ENCODE measurements around the gene MND1.

MND1 gene

GRCh38 chr4:153420361-153420760, 75.9 kb downstream of the MND1 start:
- Histone ChIP-seq H3K27me3 (ENCODE audit: insufficient read depth, insufficient read length) (no peaks in the 10 kb centered on the region), H3K9me3 (ENCODE audit: insufficient read depth, low read length) (no peaks in the 10 kb centered on the region), H3K4me1 (ENCODE audit: insufficient read depth, insufficient read length) (no peaks in the 10 kb centered on the region), H3K4me3 (ENCODE audit: insufficient read length, low read depth) (no peak overlapping the region), H3K36me3 (ENCODE audit: insufficient read depth, insufficient read length, low read length) (peaks cover 4% of the 10 kb centered on the region), H3K9ac (ENCODE audit: insufficient read length, low read depth) (no peak overlapping the region)
- TF ChIP-seq YY1 (IDR thresholded peaks at IDR 0.05; ENCODE audit: insufficient read depth, insufficient read length) (no peak), SUZ12 (IDR thresholded peaks at IDR 0.05; ENCODE audit: extremely low read depth, insufficient read depth, insufficient read length) (no peak), ZNF274 (IDR thresholded peaks at IDR 0.05; ENCODE audit: low read depth, low read length) (no peak)
- DNase-seq (ENCODE audit: low read depth, low spot score): no peak

GRCh38 chr4:153421941-153422340, 77.5 kb downstream of the MND1 start:
- no peak overlapping the region for H3K4me3 ChIP-seq (ENCODE audit: insufficient read length, low read depth)
- no peak overlapping the region for H3K9ac ChIP-seq (ENCODE audit: insufficient read length, low read depth)
- no peaks in the 10 kb centered on the region for H3K9me3 ChIP-seq (ENCODE audit: insufficient read depth, low read length)
- H3K36me3 ChIP-seq (ENCODE audit: insufficient read depth, insufficient read length, low read length): no peaks in the 10 kb centered on the region
- no peak for DNase-seq (ENCODE audit: low read depth, low spot score)
- no peaks in the 10 kb centered on the region for H3K27me3 ChIP-seq (ENCODE audit: insufficient read depth, insufficient read length)
- H3K4me1 ChIP-seq (ENCODE audit: insufficient read depth, insufficient read length): no peaks in the 10 kb centered on the region
- no peak for TF ChIP-seq ZNF274 (IDR thresholded peaks at IDR 0.05; ENCODE audit: low read depth, low read length)
- no peak for TF ChIP-seq SUZ12 (IDR thresholded peaks at IDR 0.05; ENCODE audit: extremely low read depth, insufficient read depth, insufficient read length)
- TF ChIP-seq YY1 (IDR thresholded peaks at IDR 0.05; ENCODE audit: insufficient read depth, insufficient read length): no peak

- Histone ChIP-seq H3K4me1 (ENCODE audit: insufficient read depth, insufficient read length) (no peaks in the 10 kb centered on the region), H3K9me3 (ENCODE audit: insufficient read depth, low read length) (no peaks in the 10 kb centered on the region), H3K36me3 (ENCODE audit: insufficient read depth, insufficient read length, low read length) (no peaks in the 10 kb centered on the region), H3K4me3 (ENCODE audit: insufficient read length, low read depth) (no peak overlapping the region), H3K9ac (ENCODE audit: insufficient read length, low read depth) (no peak overlapping the region), H3K27me3 (ENCODE audit: insufficient read depth, insufficient read length) (no peaks in the 10 kb centered on the region)
- no peak for DNase-seq (ENCODE audit: low read depth, low spot score)
- no peak for TF ChIP-seq YY1 (IDR thresholded peaks at IDR 0.05; ENCODE audit: insufficient read depth, insufficient read length)
- TF ChIP-seq SUZ12 (IDR thresholded peaks at IDR 0.05; ENCODE audit: extremely low read depth, insufficient read depth, insufficient read length): no peak
- TF ChIP-seq ZNF274 (IDR thresholded peaks at IDR 0.05; ENCODE audit: low read depth, low read length): no peak
Observed at GRCh38 chr4:153426207-153426885, 81.9 kb downstream of the MND1 start.

GRCh38 chr4:153427363-153428071, 83.0 kb downstream of the MND1 start:
- no peaks in the 10 kb centered on the region for H3K9me3 ChIP-seq (ENCODE audit: insufficient read depth, low read length)
- no peaks in the 10 kb centered on the region for H3K36me3 ChIP-seq (ENCODE audit: insufficient read depth, insufficient read length, low read length)
- H3K27me3 ChIP-seq (ENCODE audit: insufficient read depth, insufficient read length): no peaks in the 10 kb centered on the region
- H3K4me1 ChIP-seq (ENCODE audit: insufficient read depth, insufficient read length): no peaks in the 10 kb centered on the region
- no peak overlapping the region for H3K4me3 ChIP-seq (ENCODE audit: insufficient read length, low read depth)
- no peak overlapping the region for H3K9ac ChIP-seq (ENCODE audit: insufficient read length, low read depth)
- DNase-seq (ENCODE audit: low read depth, low spot score): no peak
- TF ChIP-seq ZNF274 (IDR thresholded peaks at IDR 0.05; ENCODE audit: low read depth, low read length) (no peak), SUZ12 (IDR thresholded peaks at IDR 0.05; ENCODE audit: extremely low read depth, insufficient read depth, insufficient read length) (no peak), YY1 (IDR thresholded peaks at IDR 0.05; ENCODE audit: insufficient read depth, insufficient read length) (no peak)

DNA sequence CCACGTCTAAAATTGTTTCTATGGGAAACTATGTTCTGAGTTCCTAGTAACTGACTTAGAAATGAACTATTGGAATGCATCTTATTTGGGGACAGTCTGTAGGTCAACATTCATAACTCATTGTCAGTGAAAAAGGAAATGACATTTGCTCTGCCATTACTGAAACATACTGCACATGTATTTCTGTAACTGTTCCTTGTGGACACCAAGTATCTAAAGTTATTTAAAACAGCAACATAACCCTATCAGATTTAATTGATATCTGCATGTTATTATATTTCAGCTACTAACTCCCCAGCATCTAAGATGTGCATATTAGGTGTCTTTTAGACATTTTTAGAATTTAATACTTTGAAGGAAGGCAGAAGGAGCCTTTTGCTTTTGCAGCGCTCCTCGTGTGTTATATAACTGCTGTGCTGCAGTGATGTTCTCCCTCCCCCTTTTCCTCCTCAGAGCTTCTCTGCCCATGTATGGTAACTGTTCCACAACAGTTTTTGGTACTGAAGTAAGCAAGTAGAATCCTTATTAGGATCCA, 84.5 kb downstream of the MND1 start:
- DNase-seq (ENCODE audit: low read depth, low spot score): no peak
- H3K4me3 ChIP-seq (ENCODE audit: insufficient read length, low read depth): no peak overlapping the region
- H3K9me3 ChIP-seq (ENCODE audit: insufficient read depth, low read length): no peaks in the 10 kb centered on the region
- no peaks in the 10 kb centered on the region for H3K27me3 ChIP-seq (ENCODE audit: insufficient read depth, insufficient read length)
- TF ChIP-seq YY1 (IDR thresholded peaks at IDR 0.05; ENCODE audit: insufficient read depth, insufficient read length) (no peak), SUZ12 (IDR thresholded peaks at IDR 0.05; ENCODE audit: extremely low read depth, insufficient read depth, insufficient read length) (no peak), ZNF274 (IDR thresholded peaks at IDR 0.05; ENCODE audit: low read depth, low read length) (no peak)
- H3K4me1 ChIP-seq (ENCODE audit: insufficient read depth, insufficient read length): no peaks in the 10 kb centered on the region
- no peak overlapping the region for H3K9ac ChIP-seq (ENCODE audit: insufficient read length, low read depth)
- no peaks in the 10 kb centered on the region for H3K36me3 ChIP-seq (ENCODE audit: insufficient read depth, insufficient read length, low read length)

- no peak overlapping the region for H3K9ac ChIP-seq (ENCODE audit: insufficient read length, low read depth)
- TF ChIP-seq YY1 (IDR thresholded peaks at IDR 0.05; ENCODE audit: insufficient read depth, insufficient read length) (no peak), ZNF274 (IDR thresholded peaks at IDR 0.05; ENCODE audit: low read depth, low read length) (no peak), SUZ12 (IDR thresholded peaks at IDR 0.05; ENCODE audit: extremely low read depth, insufficient read depth, insufficient read length) (no peak)
- H3K36me3 ChIP-seq (ENCODE audit: insufficient read depth, insufficient read length, low read length): no peaks in the 10 kb centered on the region
- no peaks in the 10 kb centered on the region for H3K27me3 ChIP-seq (ENCODE audit: insufficient read depth, insufficient read length)
- no peaks in the 10 kb centered on the region for H3K9me3 ChIP-seq (ENCODE audit: insufficient read depth, low read length)
- H3K4me1 ChIP-seq (ENCODE audit: insufficient read depth, insufficient read length): no peaks in the 10 kb centered on the region
- no peak overlapping the region for H3K4me3 ChIP-seq (ENCODE audit: insufficient read length, low read depth)
- peak; percentile 20 for DNase-seq (ENCODE audit: low read depth, low spot score)
Observed at GRCh38 chr4:153432965-153433753, 88.7 kb downstream of the MND1 start.

GRCh38 chr4:153433754-153434105, 89.2 kb downstream of the MND1 start:
- no peak for DNase-seq (ENCODE audit: low read depth, low spot score)

More at GRCh38 chr4:153433754-153434105, 89.2 kb downstream of the MND1 start:
- no peak for TF ChIP-seq SUZ12 (IDR thresholded peaks at IDR 0.05; ENCODE audit: extremely low read depth, insufficient read depth, insufficient read length)
- no peak for TF ChIP-seq YY1 (IDR thresholded peaks at IDR 0.05; ENCODE audit: insufficient read depth, insufficient read length)
- TF ChIP-seq ZNF274 (IDR thresholded peaks at IDR 0.05; ENCODE audit: low read depth, low read length): no peak
- Histone ChIP-seq H3K4me3 (ENCODE audit: insufficient read length, low read depth) (no peak overlapping the region), H3K4me1 (ENCODE audit: insufficient read depth, insufficient read length) (no peaks in the 10 kb centered on the region), H3K27me3 (ENCODE audit: insufficient read depth, insufficient read length) (no peaks in the 10 kb centered on the region), H3K9me3 (ENCODE audit: insufficient read depth, low read length) (no peaks in the 10 kb centered on the region), H3K9ac (ENCODE audit: insufficient read length, low read depth) (no peak overlapping the region), H3K36me3 (ENCODE audit: insufficient read depth, insufficient read length, low read length) (no peaks in the 10 kb centered on the region)

All from NT2/D1 (cell line).